Trophoblast cell (in vitro differentiated cells and primary cell): ENCODE data around the gene HSPH1.
"Not testable (repeated sequence)": the region's sequence is repeated elsewhere in the genome, so short reads cannot be mapped to it uniquely, and the experiment has no call there.

Experiments used
- DNase-seq, 2 donors: peaks; one replicate each; pipeline ENCODE4 v3.0.0-alpha.2; 2016
- H2AFZ ChIP-seq: 2 replicates; pipeline ENCODE4 v1.6.1; 2013; ENCODE audit warnings: low read length, moderate library complexity, mild to moderate bottlenecking; ENCODE audit not compliant: insufficient read depth, poor library complexity
- H2AK5ac ChIP-seq: 2 replicates; pipeline ENCODE4 v1.6.1; 2013; ENCODE audit warnings: mild to moderate bottlenecking, low read length
- H2BK120ac ChIP-seq: 2 replicates; pipeline ENCODE4 v1.6.1; 2013; ENCODE audit warnings: low read length, mild to moderate bottlenecking, moderate library complexity; ENCODE audit not compliant: insufficient read depth, poor library complexity
- H2BK12ac ChIP-seq: 2 replicates; pipeline ENCODE4 v1.6.1; 2013; ENCODE audit warnings: mild to moderate bottlenecking, low read length, moderate library complexity
- H2BK5ac ChIP-seq: 2 replicates; pipeline ENCODE4 v1.6.1; 2013; ENCODE audit warnings: low read length, low read depth, moderate library complexity, mild to moderate bottlenecking; ENCODE audit not compliant: poor library complexity
- H3K14ac ChIP-seq: 2 replicates; pipeline ENCODE4 v1.6.1; 2013; ENCODE audit warnings: mild to moderate bottlenecking, low read length
- H3K18ac ChIP-seq: 2 replicates; pipeline ENCODE4 v1.6.1; 2013; ENCODE audit warnings: mild to moderate bottlenecking, low read length
- H3K23ac ChIP-seq: 2 replicates; pipeline ENCODE4 v1.6.1; 2013; ENCODE audit warnings: low read length
- H3K27ac ChIP-seq: 2 replicates; pipeline ENCODE4 v1.5.1; 2013; ENCODE audit warnings: low read depth, mild to moderate bottlenecking, inconsistent platforms, low read length, moderate library complexity
- H3K27me3 ChIP-seq: 2 replicates; pipeline ENCODE4 v1.6.1; 2013; ENCODE audit warnings: inconsistent platforms, mild to moderate bottlenecking, low read length, moderate library complexity; ENCODE audit not compliant: insufficient read depth
- H3K36me3 ChIP-seq, 2 experiments: 1 replicate in 1 of 2; 2 replicates in 1 of 2; pipeline ENCODE4 v1.6.1; 2013; ENCODE audit warnings: low read length in 2 of 2, mild to moderate bottlenecking in 2 of 2, moderate library complexity in 1 of 2; ENCODE audit not compliant: insufficient read depth in 2 of 2, control insufficient read depth in 1 of 2
- H3K4ac ChIP-seq: 2 replicates; pipeline ENCODE4 v1.6.1; 2013; ENCODE audit warnings: low read depth, mild to moderate bottlenecking, low read length, moderate library complexity
- H3K4me1 ChIP-seq, 2 experiments: 1 replicate in 1 of 2; 2 replicates in 1 of 2; pipeline ENCODE4 v1.6.1; 2013; ENCODE audit warnings: low read length in 2 of 2, mild to moderate bottlenecking in 2 of 2, moderate library complexity in 1 of 2; ENCODE audit not compliant: insufficient read depth in 2 of 2, control insufficient read depth in 1 of 2
- H3K4me2 ChIP-seq: 2 replicates; pipeline ENCODE4 v1.6.1; 2013; ENCODE audit warnings: inconsistent platforms, mild to moderate bottlenecking, low read length, moderate library complexity
- H3K4me3 ChIP-seq: 2 replicates; pipeline ENCODE4 v1.5.1; 2013; ENCODE audit warnings: mild to moderate bottlenecking, low read depth, low read length, inconsistent platforms
- H3K79me1 ChIP-seq: one replicate; pipeline ENCODE4 v1.6.1; 2013; ENCODE audit warnings: low read length
- H3K79me2 ChIP-seq: 2 replicates; pipeline ENCODE4 v1.6.1; 2013; ENCODE audit warnings: low read length, mild to moderate bottlenecking; ENCODE audit not compliant: control insufficient read depth, insufficient read depth, poor library complexity
- H3K9ac ChIP-seq: 2 replicates; pipeline ENCODE4 v1.6.1; 2013; ENCODE audit warnings: mild to moderate bottlenecking, low read length
- H3K9me3 ChIP-seq: 2 replicates; pipeline ENCODE4 v1.6.1; 2013; ENCODE audit warnings: low read depth, mild to moderate bottlenecking, control low read depth, inconsistent platforms, low read length; ENCODE audit not compliant: insufficient read depth
- H4K12ac ChIP-seq: 2 replicates; pipeline ENCODE4 v1.6.1; 2013; ENCODE audit warnings: low read depth, mild to moderate bottlenecking, low read length, moderate library complexity
- H4K8ac ChIP-seq: 2 replicates; pipeline ENCODE4 v1.6.1; 2013; ENCODE audit warnings: low read depth, mild to moderate bottlenecking, low read length, moderate library complexity
- H4K91ac ChIP-seq: one replicate; pipeline ENCODE4 v1.6.1; 2013; ENCODE audit warnings: low read depth, mild to moderate bottlenecking, low read length, moderate library complexity
- WGBS: extraction: QIAGEN DNeasy Blood & Tissue Kit; methylation state at CpG from one replicate; pipeline ENCODE4 v1.1.7; 2013; ENCODE audit warnings: missing lambda C conversion rate; ENCODE audit not compliant: insufficient read length, insufficient coverage; ENCODE audit errors: extremely low coverage; 5-methylcytosine and 5-hydroxymethylcytosine counted together

HSPH1 gene

GRCh38 chr13:31100721-31101120, 61.0 kb downstream of the HSPH1 start:
- H3K36me3 ChIP-seq: no peaks in the 10 kb centered on the region

GRCh38 chr13:31097911-31098434, 63.7 kb downstream of the HSPH1 start:
- no CpG with 5 or more reads among the region's 3 CpGs for WGBS
- Histone ChIP-seq H2BK5ac (peak overlapping the region; percentile 28), H3K4me1 (peaks cover 11 to 15% of the 10 kb centered on the region in 2 experiments), H2BK12ac (peak overlapping the region; percentile 27)
- not testable (repeated sequence) for H4K91ac ChIP-seq, H3K27ac ChIP-seq, H4K12ac ChIP-seq, H3K4me2 ChIP-seq, H3K79me1 ChIP-seq, H2BK120ac ChIP-seq, H2AK5ac ChIP-seq, H3K79me2 ChIP-seq, H3K9me3 ChIP-seq, H3K4me3 ChIP-seq, H3K27me3 ChIP-seq, H3K9ac ChIP-seq, H3K18ac ChIP-seq, H3K36me3 ChIP-seq, H2AFZ ChIP-seq, H4K8ac ChIP-seq, H3K14ac ChIP-seq, H3K23ac ChIP-seq, H3K4ac ChIP-seq
- DNase-seq: peak; percentile 35 to 58

More at GRCh38 chr13:31100721-31101120, 61.0 kb downstream of the HSPH1 start:
- Histone ChIP-seq H3K27me3 (no peaks in the 10 kb centered on the region), H2BK5ac (no peak overlapping the region), H3K4me3 (no peak overlapping the region), H2BK12ac (peak overlapping the region; percentile 47), H3K9me3 (no peaks in the 10 kb centered on the region), H4K8ac (no peak overlapping the region), H3K9ac (no peak overlapping the region), H3K4me1 (peaks cover 5 to 7% of the 10 kb centered on the region in 2 experiments), H3K79me1 (no peaks in the 10 kb centered on the region), H3K4ac (no peak overlapping the region), H3K79me2 (no peaks in the 10 kb centered on the region), H3K18ac (no peak overlapping the region), H3K4me2 (no peak overlapping the region), H2BK120ac (no peak overlapping the region), H2AFZ (no peak overlapping the region), H2AK5ac (no peak overlapping the region), H4K12ac (no peak overlapping the region), H4K91ac (no peak overlapping the region), H3K23ac (no peak overlapping the region), H3K14ac (no peak overlapping the region), H3K27ac (no peak overlapping the region)
- no CpG with 5 or more reads among the region's 7 CpGs for WGBS
- DNase-seq: no peak

DNA sequence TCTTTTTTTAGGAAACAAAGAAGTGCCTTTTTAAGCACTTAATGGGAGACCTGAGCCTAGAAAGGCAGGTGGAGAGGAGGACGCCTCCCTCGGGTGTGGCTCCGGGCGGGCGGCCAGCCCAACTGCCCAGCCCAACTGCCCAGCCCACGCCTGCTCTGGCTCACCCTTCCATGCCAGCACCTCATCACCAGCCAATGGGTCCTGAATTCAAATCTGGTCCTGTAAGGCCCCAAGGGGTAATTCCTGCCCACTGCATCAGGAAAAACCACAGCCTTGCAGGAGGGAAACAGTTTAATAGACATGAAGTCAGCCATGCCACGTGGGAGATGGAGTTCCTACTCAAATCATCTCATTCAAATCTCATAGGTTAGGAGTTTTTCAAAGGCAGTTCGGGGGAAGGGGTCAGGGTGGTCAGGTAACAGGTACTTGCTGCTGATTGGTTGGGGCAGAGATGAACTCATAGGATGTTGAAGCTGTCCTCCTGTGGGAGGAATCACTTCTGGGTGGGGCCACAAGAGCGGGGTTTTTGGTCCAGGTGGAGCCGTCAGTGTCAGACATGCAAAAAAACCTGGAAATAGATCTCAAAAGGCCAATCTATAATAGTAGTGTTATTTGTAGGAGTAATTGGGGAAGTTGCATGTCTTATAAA, 64.9 kb downstream of the HSPH1 start:
- Histone ChIP-seq H3K9me3 (no peaks in the 10 kb centered on the region), H2BK12ac (no peak overlapping the region), H4K12ac (no peak overlapping the region), H3K27me3 (no peaks in the 10 kb centered on the region), H4K8ac (no peak overlapping the region), H2BK5ac (no peak overlapping the region), H3K18ac (no peak overlapping the region), H3K27ac (no peak overlapping the region), H3K79me2 (peaks cover 2% of the 10 kb centered on the region), H3K4me1 (peaks cover 11 to 15% of the 10 kb centered on the region in 2 experiments), H3K79me1 (peaks cover 6% of the 10 kb centered on the region), H2BK120ac (no peak overlapping the region), H3K14ac (no peak overlapping the region), H3K4me3 (no peak overlapping the region), H2AK5ac (no peak overlapping the region), H3K9ac (no peak overlapping the region), H3K4me2 (no peak overlapping the region), H2AFZ (no peak overlapping the region), H3K36me3 (no peaks in the 10 kb centered on the region), H3K4ac (no peak overlapping the region), H3K23ac (no peak overlapping the region), H4K91ac (no peak overlapping the region)
- WGBS: no CpG with 5 or more reads among the region's 10 CpGs
- no peak for DNase-seq

DNA sequence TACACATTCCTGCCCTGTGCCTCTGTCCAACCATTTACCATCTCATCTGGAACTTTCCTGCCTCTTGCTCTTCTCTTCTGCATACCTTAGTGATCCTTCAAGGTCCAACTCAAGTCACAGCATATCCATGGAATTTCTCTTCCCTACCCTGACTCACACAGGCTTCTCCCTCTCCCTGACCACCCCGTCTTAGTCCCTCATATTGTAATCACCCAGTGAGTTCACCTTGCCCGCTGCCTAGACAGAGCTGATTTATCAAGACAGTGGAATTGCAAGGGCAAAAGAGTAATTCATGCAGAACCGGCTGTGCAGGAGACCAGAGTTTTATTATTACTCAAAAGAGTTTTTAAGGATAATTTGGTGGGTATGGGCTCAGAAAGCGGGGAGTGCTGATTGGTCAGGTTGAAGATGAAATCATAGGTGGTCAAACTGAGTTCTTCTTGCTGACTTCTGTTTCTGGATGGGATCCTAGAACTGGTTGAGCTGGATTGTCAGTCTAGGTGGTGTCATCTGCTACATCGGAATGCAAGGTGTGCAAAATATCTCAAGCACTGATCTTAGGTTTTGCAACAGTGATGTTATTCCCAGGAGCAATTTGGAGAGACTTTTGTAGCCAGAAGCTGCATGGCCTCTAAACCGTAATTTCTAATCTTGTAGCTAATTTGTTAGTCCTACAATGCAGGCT, 67.2 kb downstream of the HSPH1 start:
- Histone ChIP-seq H3K27me3 (no peaks in the 10 kb centered on the region), H4K12ac (no peak overlapping the region), H3K4ac (peak overlapping the region; percentile 21), H3K9me3 (no peaks in the 10 kb centered on the region), H2AFZ (no peak overlapping the region), H3K27ac (peak overlapping the region; percentile 81), H3K79me1 (peaks cover 6% of the 10 kb centered on the region), H2BK5ac (peak overlapping the region; percentile 72), H3K9ac (no peak overlapping the region), H3K4me1 (peaks cover 13 to 19% of the 10 kb centered on the region in 2 experiments), H2BK120ac (peak overlapping the region; percentile 81), H3K4me3 (no peak overlapping the region), H4K91ac (peak overlapping the region; percentile 50), H3K79me2 (peaks cover 2% of the 10 kb centered on the region), H2BK12ac (peak overlapping the region; percentile 81), H3K18ac (peak overlapping the region; percentile 25), H3K4me2 (peak overlapping the region; percentile 33), H4K8ac (no peak overlapping the region), H2AK5ac (peak overlapping the region; percentile 36), H3K23ac (no peak overlapping the region), H3K36me3 (no peaks in the 10 kb centered on the region), H3K14ac (peak overlapping the region; percentile 54)
- peak; percentile 90 to 97 for DNase-seq
- no CpG with 5 or more reads among the region's 6 CpGs for WGBS
